ENCODE results near the gene MSN. TPM values are rescaled to one million over a fixed set of nuclear protein-coding genes. Genes with fewer than 3 reads are reported as not detected.

MSN gene
- total RNA-seq, 2 donors from 2014 or later, result 451 to 569 TPM

GRCh38 chrX:65658229-65658628 lies 9.2 kb upstream of the MSN start:
- no peak overlapping the region for H3K27ac Mint-ChIP-seq
- peaks cover 0 to 18% of the 10 kb centered on the region in 2 donors for H3K36me3 Mint-ChIP-seq
- ATAC-seq, result peak in 1 of 2 donors; percentile 43

DNA sequence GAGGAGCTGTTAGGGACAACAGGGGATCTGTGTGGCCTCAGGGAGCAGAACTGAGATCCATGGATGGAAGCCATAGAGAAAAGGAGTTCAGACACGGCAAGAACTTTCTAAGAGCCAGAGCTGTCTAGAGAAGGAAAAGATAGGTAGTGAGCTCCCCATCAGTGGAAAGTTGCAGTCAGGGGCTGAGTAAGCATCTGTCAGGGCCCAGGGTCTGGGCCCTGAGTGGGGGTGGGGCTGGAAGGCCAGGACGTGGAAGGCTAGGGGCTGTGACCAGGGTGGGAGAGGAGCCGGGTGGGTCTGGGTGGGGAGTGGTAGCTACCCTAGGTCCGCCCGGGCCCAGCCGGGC lies 324 bp upstream of the MSN start:
- peak overlapping the region; percentile 85 to 99 for H3K27ac Mint-ChIP-seq
- no peaks in the 10 kb centered on the region for H3K9me3 Mint-ChIP-seq
- DNase-seq (ENCODE audit: low spot score in 2 of 2), result no peak
- H3K36me3 Mint-ChIP-seq, result peaks cover 36 to 37% of the 10 kb centered on the region in 2 donors
- ATAC-seq, result peak; percentile 46 to 55

More at GRCh38 chrX:65658229-65658628, 9.2 kb upstream of the MSN start:
- H3K9me3 Mint-ChIP-seq, result peaks cover 0 to 3% of the 10 kb centered on the region in 2 donors
- no peak for DNase-seq (ENCODE audit: low spot score in 2 of 2)

- DNase-seq (ENCODE audit: low spot score in 2 of 2) (peak; percentile 24 to 70), ATAC-seq (peak; percentile 14 to 36)
- H3K9me3 Mint-ChIP-seq, result no peaks in the 10 kb centered on the region
- peaks cover 41 to 50% of the 10 kb centered on the region in 2 donors for H3K36me3 Mint-ChIP-seq
- H3K27ac Mint-ChIP-seq, result peak overlapping the region; percentile 98 to 99
These were observed 1.2 kb downstream of the MSN start for GRCh38 chrX:65668377-65669310.

- no peak for DNase-seq (ENCODE audit: low spot score in 2 of 2)
- Mint-ChIP-seq H3K27ac (peak overlapping the region; percentile 93 to 99), H3K36me3 (peaks cover 64 to 68% of the 10 kb centered on the region in 2 donors), H3K9me3 (no peaks in the 10 kb centered on the region)
- no peak for ATAC-seq
These were observed 3.8 kb downstream of the MSN start for GRCh38 chrX:65671286-65671685.

- DNase-seq (ENCODE audit: low spot score in 2 of 2), result no peak
- no peak for ATAC-seq
- peaks cover 64 to 69% of the 10 kb centered on the region in 2 donors for H3K36me3 Mint-ChIP-seq
- H3K27ac Mint-ChIP-seq, result peak overlapping the region; percentile 93 to 99
- no peaks in the 10 kb centered on the region for H3K9me3 Mint-ChIP-seq
These were observed 4.5 kb downstream of the MSN start for GRCh38 chrX:65671966-65672365.

DNA sequence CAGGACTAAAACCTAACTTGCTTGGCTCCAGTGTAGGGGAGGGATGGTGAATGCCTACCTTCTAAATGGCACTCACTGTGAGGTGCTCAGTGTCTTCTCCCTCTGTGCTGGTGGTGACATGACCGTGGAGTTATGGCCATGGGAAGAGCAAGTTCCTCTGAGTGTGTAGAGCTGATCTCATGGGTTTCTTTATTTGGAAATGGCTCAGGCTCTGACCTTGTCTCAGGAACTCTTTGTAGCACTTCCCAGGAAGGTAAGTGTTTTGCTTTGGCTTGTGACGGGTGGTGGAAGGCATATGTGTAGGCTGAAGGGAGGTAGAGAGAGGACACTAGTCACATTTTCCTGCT lies 6.4 kb downstream of the MSN start:
- DNase-seq (ENCODE audit: low spot score in 2 of 2) (no peak), ATAC-seq (peak; percentile 27 to 43)
- H3K36me3 Mint-ChIP-seq, result peaks cover 53 to 63% of the 10 kb centered on the region in 2 donors
- H3K9me3 Mint-ChIP-seq, result no peaks in the 10 kb centered on the region
- peak overlapping the region; percentile 96 to 99 for H3K27ac Mint-ChIP-seq

DNA sequence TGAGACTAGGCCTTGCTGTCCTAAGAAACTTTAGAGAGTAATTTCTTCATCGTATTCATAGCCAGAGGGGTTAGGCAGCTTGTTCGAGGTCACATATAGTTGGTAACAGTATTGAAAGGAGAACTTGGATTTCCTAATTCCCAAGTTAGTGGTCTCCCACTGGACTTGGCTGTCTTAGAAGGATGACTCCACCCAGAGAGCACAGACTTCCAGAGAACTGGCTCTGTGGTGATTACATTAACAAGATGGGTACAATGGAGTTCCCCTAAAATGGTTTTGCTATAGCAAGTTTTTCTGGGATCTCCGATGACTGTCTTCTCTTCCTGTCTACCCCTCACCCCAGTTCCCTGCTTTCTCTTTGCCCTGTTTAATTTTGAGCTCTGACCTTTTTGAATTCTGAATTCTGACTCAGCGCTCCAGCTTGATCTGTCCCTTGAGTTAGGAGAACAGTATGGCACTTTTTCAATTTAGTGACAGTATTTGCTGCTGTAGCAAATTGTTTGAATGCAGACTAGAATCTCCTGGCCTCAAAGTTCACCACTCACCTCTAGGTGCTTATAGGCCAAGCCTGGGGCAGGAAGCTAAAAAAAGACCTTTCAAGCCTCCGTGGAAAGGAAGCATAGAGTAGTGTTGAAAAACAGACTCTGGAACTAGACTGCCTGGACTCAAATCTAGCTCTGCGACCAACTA lies 6.9 kb downstream of the MSN start:
- peak overlapping the region; percentile 96 to 99 for H3K27ac Mint-ChIP-seq
- DNase-seq (ENCODE audit: low spot score in 2 of 2), result no peak
- peaks cover 48 to 62% of the 10 kb centered on the region in 2 donors for H3K36me3 Mint-ChIP-seq
- H3K9me3 Mint-ChIP-seq, result no peaks in the 10 kb centered on the region
- ATAC-seq, result peak; percentile 28 to 49

- DNase-seq (ENCODE audit: low spot score in 2 of 2) (no peak), ATAC-seq (no peak)
- Mint-ChIP-seq H3K36me3 (peaks cover 26 to 38% of the 10 kb centered on the region in 2 donors), H3K9me3 (no peaks in the 10 kb centered on the region), H3K27ac (peak overlapping the region; percentile 69)
These were observed 10.6 kb downstream of the MSN start for GRCh38 chrX:65677954-65678469.

- H3K27ac Mint-ChIP-seq, result peak overlapping the region; percentile 69 to 87
- DNase-seq (ENCODE audit: low spot score in 2 of 2), result no peak
- no peaks in the 10 kb centered on the region for H3K9me3 Mint-ChIP-seq
- peak; percentile 34 to 48 for ATAC-seq
- peaks cover 19 to 28% of the 10 kb centered on the region in 2 donors for H3K36me3 Mint-ChIP-seq
These were observed 11.7 kb downstream of the MSN start for GRCh38 chrX:65679071-65679540.

DNA sequence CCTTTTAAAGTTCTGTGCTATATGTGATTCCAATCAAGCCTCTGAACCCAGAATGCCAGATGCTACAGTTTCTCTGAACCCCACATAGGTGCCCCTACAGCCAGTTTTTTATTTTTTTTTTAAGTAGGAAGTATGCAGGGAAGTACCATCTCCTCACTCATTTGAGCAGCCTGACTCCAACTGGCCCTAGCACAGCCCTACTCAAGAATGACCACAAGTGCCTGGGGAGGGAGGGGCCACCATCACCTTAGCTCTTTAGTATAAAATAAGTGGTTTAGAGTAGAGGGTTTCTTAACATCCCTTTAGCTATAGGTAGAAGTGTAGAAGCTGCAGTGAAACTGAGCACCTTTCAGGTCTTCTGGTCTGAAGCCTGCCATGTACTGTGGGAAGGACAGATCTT lies 14.4 kb downstream of the MSN start:
- DNase-seq (ENCODE audit: low spot score in 2 of 2), result no peak
- Mint-ChIP-seq H3K9me3 (no peaks in the 10 kb centered on the region), H3K36me3 (peaks cover 5 to 14% of the 10 kb centered on the region in 2 donors), H3K27ac (no peak overlapping the region)
- peak in 1 of 2 donors; percentile 21 for ATAC-seq

GRCh38 chrX:65685112-65685511 lies 17.7 kb downstream of the MSN start:
- DNase-seq (ENCODE audit: low spot score in 2 of 2), result no peak
- Mint-ChIP-seq H3K27ac (peak overlapping the region in 1 of 2 donors; percentile 92), H3K36me3 (peaks cover 15 to 22% of the 10 kb centered on the region in 2 donors), H3K9me3 (no peaks in the 10 kb centered on the region)
- ATAC-seq, result no peak

- Mint-ChIP-seq H3K36me3 (peaks cover 11 to 28% of the 10 kb centered on the region in 2 donors), H3K9me3 (no peaks in the 10 kb centered on the region), H3K27ac (peak overlapping the region; percentile 68 to 92)
- DNase-seq (ENCODE audit: low spot score in 2 of 2) (no peak), ATAC-seq (no peak)
These were observed 18.8 kb downstream of the MSN start for GRCh38 chrX:65686236-65686635.

- H3K27ac Mint-ChIP-seq, result peak overlapping the region; percentile 92 to 94
- H3K9me3 Mint-ChIP-seq, result no peaks in the 10 kb centered on the region
- peak; percentile 27 to 63 for ATAC-seq
- H3K36me3 Mint-ChIP-seq, result peaks cover 10 to 28% of the 10 kb centered on the region in 2 donors
- no peak for DNase-seq (ENCODE audit: low spot score in 2 of 2)
These were observed 19.9 kb downstream of the MSN start for GRCh38 chrX:65687367-65687766.

GRCh38 chrX:65688403-65688871 lies 21.0 kb downstream of the MSN start:
- H3K36me3 Mint-ChIP-seq, result peaks cover 10 to 33% of the 10 kb centered on the region in 2 donors
- DNase-seq (ENCODE audit: low spot score in 2 of 2), result no peak
- H3K9me3 Mint-ChIP-seq, result no peaks in the 10 kb centered on the region
- ATAC-seq, result peak; percentile 48 to 82
- peak overlapping the region; percentile 65 to 92 for H3K27ac Mint-ChIP-seq

DNA sequence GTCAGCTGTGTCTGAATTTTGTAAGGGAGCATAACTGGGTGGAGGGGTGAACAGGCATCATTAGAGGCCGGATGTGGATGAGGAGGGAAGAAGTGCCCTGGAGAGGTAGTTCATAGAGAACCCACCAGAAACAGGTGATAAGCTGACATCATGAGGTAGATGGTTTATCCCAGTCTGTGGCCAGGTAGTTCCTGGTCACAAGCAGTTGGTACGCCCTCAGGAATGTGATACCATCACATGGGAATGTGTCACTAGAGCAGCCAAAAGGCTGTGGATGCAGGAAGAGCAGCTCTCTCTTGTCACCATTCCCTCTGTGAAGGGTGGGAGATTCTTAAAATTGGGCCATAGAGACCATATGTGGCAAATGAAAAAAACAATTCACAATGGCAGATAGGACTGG lies 21.9 kb downstream of the MSN start:
- Mint-ChIP-seq H3K9me3 (no peaks in the 10 kb centered on the region), H3K27ac (peak overlapping the region; percentile 90 to 92), H3K36me3 (peaks cover 10 to 34% of the 10 kb centered on the region in 2 donors)
- DNase-seq (ENCODE audit: low spot score in 2 of 2) (no peak), ATAC-seq (no peak)

GRCh38 chrX:65690057-65690855 lies 22.8 kb downstream of the MSN start:
- Mint-ChIP-seq H3K27ac (peak overlapping the region; percentile 81 to 92), H3K36me3 (peaks cover 10 to 34% of the 10 kb centered on the region in 2 donors), H3K9me3 (no peaks in the 10 kb centered on the region)
- ATAC-seq (peak in 1 of 2 donors; percentile 34), DNase-seq (ENCODE audit: low spot score in 2 of 2) (no peak)

Data from activated naive CD4-positive, alpha-beta T cell treated with anti-CD3 and anti-CD28 coated beads, Interleukin-2, amount 50 U/mL, for 72 hours (primary cell).